Fibroblast of lung (primary cell): ENCODE data around the gene LRRC47.

Experiments used
- EZH2 ChIP-seq: IDR thresholded peaks from 2 replicates; pipeline ENCODE4 v1.5.1; 2012; ENCODE audit warnings: low read length, control low read depth, mild to moderate bottlenecking; ENCODE audit errors: missing control alignments
- TF ChIP-seq, protein P1 (sequence below), 2 donors: IDR thresholded peaks in 1 of 2; conservative IDR thresholded peaks in 1 of 2; 1 replicate in 1 of 2; 2 replicates in 1 of 2; pipeline ENCODE4 v1.5.1; 2011 to 2012; ENCODE audit warnings: low read length in 2 of 2, control low read depth in 1 of 2, inconsistent platforms in 1 of 2, low read depth in 1 of 2, mild to moderate bottlenecking in 1 of 2

DNA sequence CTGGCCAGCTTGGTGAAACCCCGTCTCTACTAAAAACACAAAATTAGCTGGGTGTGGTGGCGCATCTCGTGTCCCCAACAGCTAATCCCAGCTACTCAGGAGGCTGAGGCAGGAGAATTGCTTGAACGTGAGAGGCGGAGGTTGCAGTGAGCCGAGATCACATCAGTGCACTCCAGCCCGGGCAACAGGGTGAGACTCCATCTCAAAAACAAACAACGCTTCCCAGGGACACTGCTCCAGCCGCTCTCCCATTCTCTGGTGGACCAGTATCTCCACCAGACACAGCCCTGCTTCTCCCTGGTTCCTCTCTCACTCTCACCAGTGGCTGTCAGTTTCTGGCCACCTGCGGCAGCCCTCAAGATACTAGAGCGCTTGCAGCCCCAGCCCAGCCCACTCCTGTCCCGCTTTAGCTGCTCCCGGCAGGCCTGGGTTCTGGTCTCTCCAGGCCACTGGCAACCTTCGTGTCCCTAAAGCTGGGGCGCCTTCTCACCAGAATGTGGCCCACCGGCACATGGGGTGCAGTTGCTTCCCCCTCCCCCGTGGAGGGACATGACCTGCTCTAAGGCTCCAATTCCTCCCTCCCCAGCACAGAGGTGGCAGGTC is 20.9 kb upstream of the LRRC47 start:
- TF ChIP-seq, protein P1, sequence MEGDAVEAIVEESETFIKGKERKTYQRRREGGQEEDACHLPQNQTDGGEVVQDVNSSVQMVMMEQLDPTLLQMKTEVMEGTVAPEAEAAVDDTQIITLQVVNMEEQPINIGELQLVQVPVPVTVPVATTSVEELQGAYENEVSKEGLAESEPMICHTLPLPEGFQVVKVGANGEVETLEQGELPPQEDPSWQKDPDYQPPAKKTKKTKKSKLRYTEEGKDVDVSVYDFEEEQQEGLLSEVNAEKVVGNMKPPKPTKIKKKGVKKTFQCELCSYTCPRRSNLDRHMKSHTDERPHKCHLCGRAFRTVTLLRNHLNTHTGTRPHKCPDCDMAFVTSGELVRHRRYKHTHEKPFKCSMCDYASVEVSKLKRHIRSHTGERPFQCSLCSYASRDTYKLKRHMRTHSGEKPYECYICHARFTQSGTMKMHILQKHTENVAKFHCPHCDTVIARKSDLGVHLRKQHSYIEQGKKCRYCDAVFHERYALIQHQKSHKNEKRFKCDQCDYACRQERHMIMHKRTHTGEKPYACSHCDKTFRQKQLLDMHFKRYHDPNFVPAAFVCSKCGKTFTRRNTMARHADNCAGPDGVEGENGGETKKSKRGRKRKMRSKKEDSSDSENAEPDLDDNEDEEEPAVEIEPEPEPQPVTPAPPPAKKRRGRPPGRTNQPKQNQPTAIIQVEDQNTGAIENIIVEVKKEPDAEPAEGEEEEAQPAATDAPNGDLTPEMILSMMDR (conservative IDR thresholded peaks at IDR 0.05 in 1 of 2, IDR thresholded peaks at IDR 0.05 in 1 of 2; ENCODE audit: low read depth in 1 of 2, low read length in 2 of 2), result no peak
- TF ChIP-seq EZH2, result no peak
